HG03095 (cell line): ENCODE data around the gene WASHC2C.
A peak's percentile ranks its signal among the peaks of the same experiment; 100 is the strongest.
"Not testable (repeated sequence)": the region's sequence is repeated elsewhere in the genome, so short reads cannot be mapped to it uniquely, and the experiment has no call there.

ENCODE experiments used
- ATAC-seq: cut with Tn5 transposase; IDR thresholded peaks from one replicate; pipeline ENCODE4 v1.9.1; 2021; ENCODE audit warnings: moderate library complexity; ENCODE audit not compliant: unreplicated experiment

WASHC2C gene

GRCh38 chr10:45726703-45727420 lies at the start of gene WASHC2C:
WASHC2C (plus strand) TSS chr10:45727266; CDS start chr10:45727318, 52 bp downstream.
- ATAC-seq, result peak; percentile 89

GRCh38 chr10:45678467-45678866 lies 48.6 kb upstream of the WASHC2C start:
- not testable (repeated sequence) for ATAC-seq

- peak; percentile 95 for ATAC-seq
Measured at GRCh38 chr10:45710200-45710796, 16.8 kb upstream of the WASHC2C start.

GRCh38 chr10:45711223-45711622 lies 15.8 kb upstream of the WASHC2C start:
- ATAC-seq, result not testable (repeated sequence)

- not testable (repeated sequence) for ATAC-seq
Measured at GRCh38 chr10:45717053-45717452, 10.0 kb upstream of the WASHC2C start.

GRCh38 chr10:45717642-45718041 lies 9.4 kb upstream of the WASHC2C start:
- not testable (repeated sequence) for ATAC-seq

- not testable (repeated sequence) for ATAC-seq
Measured at GRCh38 chr10:45721503-45721902, 5.6 kb upstream of the WASHC2C start.

GRCh38 chr10:45723851-45724250 lies 3.2 kb upstream of the WASHC2C start:
- ATAC-seq, result not testable (repeated sequence)

GRCh38 chr10:45727421-45727965 lies 427 bp downstream of the WASHC2C start:
- peak; percentile 43 for ATAC-seq

- ATAC-seq, result not testable (repeated sequence)
Measured at GRCh38 chr10:45734449-45734848, 7.4 kb downstream of the WASHC2C start.

GRCh38 chr10:45734867-45735266 lies 7.8 kb downstream of the WASHC2C start:
- ATAC-seq, result not testable (repeated sequence)

- ATAC-seq, result not testable (repeated sequence)
Measured at GRCh38 chr10:45741559-45741958, 14.5 kb downstream of the WASHC2C start.

- ATAC-seq, result not testable (repeated sequence)
Measured at GRCh38 chr10:45742014-45742413, 14.9 kb downstream of the WASHC2C start.

- ATAC-seq, result not testable (repeated sequence)
Measured at GRCh38 chr10:45751141-45751540, 24.1 kb downstream of the WASHC2C start.

GRCh38 chr10:45752210-45752609 lies 25.1 kb downstream of the WASHC2C start:
- not testable (repeated sequence) for ATAC-seq

GRCh38 chr10:45753979-45754495 lies 27.0 kb downstream of the WASHC2C start:
- not testable (repeated sequence) for ATAC-seq

GRCh38 chr10:45755083-45755482 lies 28.0 kb downstream of the WASHC2C start:
- not testable (repeated sequence) for ATAC-seq

GRCh38 chr10:45756065-45756464 lies 29.0 kb downstream of the WASHC2C start:
- not testable (repeated sequence) for ATAC-seq

- not testable (repeated sequence) for ATAC-seq
Measured at GRCh38 chr10:45757661-45758396, 30.8 kb downstream of the WASHC2C start.

GRCh38 chr10:45761622-45762021 lies 34.6 kb downstream of the WASHC2C start:
- ATAC-seq, result peak; percentile 55

GRCh38 chr10:45763037-45763436 lies 36.0 kb downstream of the WASHC2C start:
- not testable (repeated sequence) for ATAC-seq
